A172 (cell line): Measurements from ENCODE around the gene MAML3. TPM values are rescaled to one million over a fixed set of nuclear protein-coding genes. Genes with fewer than 3 reads are reported as not detected.

Source experiments
- DNase-seq: peaks from one replicate; pipeline ENCODE4 v3.0.0-alpha.2; 2015; ENCODE audit warnings: low spot score
- total RNA-seq: library from RNA; depleted of rRNA; stranded (reverse); fragments of >200 nt; shearing (Covaris generic); gene quantifications from 2 replicates; pipeline ENCODE4 v1.2.3, GENCODE V29; 2014

Gene MAML3
- total RNA-seq, 1 experiment from 2014 or later = 0.07 TPM

GRCh38 chr4:140003876-140004548, 150.0 kb downstream of the MAML3 start:
- DNase-seq = no peak

GRCh38 chr4:140000232-140000631, 153.8 kb downstream of the MAML3 start:
- DNase-seq = no peak

GRCh38 chr4:139988863-139989765, 164.9 kb downstream of the MAML3 start:
- DNase-seq = peak; percentile 94

DNA sequence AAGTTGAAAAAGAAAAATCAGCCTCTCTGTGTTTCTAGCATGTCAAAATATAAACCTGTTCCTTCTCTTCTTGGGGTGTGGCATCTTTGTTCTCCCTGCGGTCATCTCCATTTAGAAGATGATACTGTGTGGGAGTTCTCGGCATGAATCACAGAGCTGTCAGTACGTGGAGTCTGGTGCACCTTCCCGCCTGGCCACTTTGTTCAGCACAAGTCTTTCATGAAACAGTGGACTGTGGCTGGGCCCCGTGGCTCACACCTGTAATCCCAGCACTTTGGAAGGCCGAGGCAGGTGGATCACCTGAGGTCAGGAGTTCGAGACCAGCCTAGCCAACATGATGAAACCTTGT, 166.5 kb downstream of the MAML3 start:
- DNase-seq = no peak

DNA sequence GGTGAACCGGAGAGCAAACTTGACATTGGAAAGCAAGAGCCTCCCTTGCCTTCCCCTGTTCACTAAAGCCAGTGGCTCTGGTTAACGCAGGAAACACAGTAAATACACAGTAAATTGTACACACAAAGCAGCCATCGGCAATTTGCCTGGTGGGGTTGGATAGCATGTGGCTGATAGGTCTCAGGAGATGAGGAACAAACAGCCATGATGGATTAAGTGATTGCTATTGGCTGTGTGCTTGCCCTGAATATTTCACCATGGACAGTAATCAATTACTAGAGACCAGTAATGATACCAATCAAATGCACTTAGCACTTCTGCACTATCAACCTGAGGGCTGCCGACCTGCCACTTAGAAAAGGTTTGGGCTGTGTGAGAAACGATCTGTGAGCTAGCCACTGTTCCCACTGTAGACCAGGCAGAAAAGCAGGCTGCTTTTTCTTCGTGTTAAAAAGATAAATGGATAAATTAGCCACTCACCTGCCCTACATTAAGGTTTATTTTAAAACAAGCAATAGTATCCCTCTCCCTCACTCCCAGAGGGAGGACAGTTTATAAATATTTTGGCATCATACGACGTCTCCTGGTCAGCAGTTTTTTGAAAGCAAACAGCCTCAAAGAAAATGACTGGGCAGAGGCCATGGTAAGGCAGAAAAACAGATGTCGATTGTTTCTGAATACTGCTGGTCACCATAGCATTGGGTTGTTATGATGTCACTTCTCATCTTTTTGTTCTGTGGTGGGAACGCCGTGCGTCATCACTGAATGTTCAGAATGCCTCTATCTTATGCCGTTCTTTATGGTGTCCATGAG, 167.1 kb downstream of the MAML3 start:
- no peak for DNase-seq

GRCh38 chr4:139986106-139986505, 167.9 kb downstream of the MAML3 start:
- no peak for DNase-seq

DNA sequence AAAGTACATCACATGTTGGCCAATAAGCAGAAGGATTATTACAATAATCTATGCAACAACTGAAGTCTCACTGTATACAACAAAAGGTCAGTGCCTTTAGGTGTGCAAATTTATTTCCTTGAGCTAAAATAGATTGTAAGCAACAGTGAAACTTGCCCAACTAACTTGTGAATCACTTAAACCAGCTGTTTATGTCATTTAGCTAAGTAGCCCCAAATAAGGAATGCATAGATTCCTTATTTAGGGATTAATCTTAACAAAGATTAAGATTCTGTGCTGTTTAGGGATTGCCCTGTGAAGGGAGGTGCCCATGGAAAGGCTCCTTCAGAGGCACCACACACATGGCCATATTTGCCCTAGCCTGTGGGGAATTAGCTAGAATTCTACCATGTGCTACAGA, 168.6 kb downstream of the MAML3 start:
- no peak for DNase-seq

GRCh38 chr4:139984471-139984870, 169.5 kb downstream of the MAML3 start:
- no peak for DNase-seq

DNA sequence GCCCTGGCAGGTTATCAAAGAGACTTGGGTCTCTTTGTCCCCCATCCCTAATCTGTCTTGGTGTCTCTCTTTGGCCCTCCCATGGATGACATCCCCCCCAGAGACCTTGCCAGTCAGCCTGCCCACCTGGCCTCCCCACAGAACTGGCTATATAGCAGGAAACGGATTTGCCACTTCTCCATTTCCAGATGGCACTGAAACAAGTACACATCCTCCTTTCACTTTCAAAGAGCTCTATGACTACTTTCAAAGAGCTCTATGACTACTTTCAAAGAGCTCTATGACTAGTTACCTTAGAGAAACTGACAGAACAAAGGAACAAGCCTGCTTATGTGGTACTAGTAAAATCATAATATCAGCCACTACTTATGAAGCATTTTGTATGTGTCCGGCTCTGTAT, 175.3 kb downstream of the MAML3 start:
- DNase-seq = no peak

DNA sequence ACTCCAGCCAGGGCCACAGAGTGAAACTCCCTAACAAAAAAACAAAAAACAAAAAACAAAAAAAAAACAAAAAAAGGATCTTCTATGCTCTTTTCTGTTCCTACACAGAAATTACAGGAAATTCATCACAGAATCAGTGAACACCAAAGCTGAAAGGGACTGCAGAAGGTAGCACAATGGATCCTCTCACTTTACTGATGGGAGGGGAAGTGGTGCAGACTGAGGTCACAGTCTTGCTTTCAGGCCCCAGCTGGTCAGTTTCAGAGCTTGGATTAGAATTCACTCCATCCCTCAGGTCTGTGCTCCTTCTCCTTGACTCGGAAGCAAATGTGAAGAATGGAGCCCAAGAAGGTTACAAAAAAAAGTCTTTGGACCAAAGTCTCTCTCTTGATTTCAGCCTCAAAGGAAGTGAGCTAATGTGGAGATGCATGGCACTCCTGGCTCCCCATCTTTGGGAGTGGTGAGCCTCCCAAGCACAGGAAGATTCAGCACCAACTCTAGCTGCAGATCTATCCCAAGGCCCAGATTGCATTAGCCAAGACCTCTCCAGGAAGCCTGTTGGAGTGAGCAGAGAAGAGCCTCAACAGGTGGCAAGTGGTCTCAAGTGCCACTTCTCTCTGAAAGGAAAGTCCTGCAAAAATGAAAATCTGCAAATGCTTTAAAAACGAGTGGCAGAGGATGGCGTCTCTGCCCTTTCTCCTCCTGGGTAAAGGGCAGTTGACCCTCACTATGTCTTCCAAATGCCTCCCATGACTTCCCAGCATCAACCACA, 176.0 kb downstream of the MAML3 start:
- DNase-seq = no peak

- DNase-seq = no peak
Observed at GRCh38 chr4:139975830-139976272, 178.1 kb downstream of the MAML3 start.

DNA sequence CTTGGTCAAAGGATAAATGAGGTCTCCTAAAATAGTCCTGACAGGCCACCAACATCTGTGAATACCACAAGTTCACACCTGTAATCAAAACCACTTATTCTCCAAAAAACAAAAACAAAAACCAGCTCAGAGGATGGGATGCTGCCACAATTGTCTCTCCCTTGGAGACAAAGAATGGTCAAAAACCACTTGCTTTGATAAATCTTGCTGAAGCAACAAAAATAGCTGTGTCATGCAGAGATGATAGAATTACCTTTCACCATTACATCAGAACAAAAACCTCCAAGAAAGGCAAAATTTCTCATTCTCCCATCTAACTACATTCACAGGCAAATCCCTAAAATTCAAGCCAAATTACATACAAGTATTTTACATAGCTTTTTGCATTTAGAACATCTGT, 180.4 kb downstream of the MAML3 start:
- no peak for DNase-seq

GRCh38 chr4:139973015-139973414, 181.0 kb downstream of the MAML3 start:
- peak; percentile 73 for DNase-seq

DNA sequence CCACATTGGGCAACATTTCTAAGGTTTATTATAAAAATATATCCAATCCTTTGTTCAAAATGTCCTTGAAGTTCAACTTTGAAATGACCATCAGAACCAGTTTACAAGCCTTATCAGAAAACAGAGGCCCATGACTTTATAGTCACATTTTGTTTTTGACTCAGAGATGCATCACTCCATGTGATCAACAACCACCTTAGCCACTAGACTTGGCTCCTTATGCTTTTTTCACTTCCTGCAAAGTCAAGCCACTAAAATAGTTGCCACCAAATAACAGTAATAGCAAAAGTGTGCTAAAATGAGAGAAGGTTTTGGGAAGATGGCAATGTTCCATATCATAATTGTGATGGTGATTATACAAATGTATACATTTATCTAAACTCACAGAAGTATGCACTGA, 181.7 kb downstream of the MAML3 start:
- peak; percentile 23 for DNase-seq

DNA sequence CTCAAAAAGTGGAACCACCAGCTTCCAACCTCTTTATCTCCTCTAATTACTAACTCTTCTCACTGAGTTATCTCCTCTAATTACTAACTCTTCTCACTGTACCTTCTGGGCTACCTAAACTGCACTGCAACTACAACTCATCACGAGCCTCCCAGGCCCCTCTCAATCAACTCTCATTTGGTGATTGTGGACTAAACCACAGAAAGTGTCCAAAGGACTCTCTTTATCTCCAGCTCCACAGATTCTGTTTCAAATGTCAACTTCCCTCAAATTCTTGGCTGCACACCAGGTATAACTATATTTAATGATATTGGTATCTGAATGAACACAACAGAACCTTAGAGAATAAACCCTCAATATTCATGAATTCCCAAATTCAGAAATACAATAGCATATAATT, 182.9 kb downstream of the MAML3 start:
- no peak for DNase-seq

DNA sequence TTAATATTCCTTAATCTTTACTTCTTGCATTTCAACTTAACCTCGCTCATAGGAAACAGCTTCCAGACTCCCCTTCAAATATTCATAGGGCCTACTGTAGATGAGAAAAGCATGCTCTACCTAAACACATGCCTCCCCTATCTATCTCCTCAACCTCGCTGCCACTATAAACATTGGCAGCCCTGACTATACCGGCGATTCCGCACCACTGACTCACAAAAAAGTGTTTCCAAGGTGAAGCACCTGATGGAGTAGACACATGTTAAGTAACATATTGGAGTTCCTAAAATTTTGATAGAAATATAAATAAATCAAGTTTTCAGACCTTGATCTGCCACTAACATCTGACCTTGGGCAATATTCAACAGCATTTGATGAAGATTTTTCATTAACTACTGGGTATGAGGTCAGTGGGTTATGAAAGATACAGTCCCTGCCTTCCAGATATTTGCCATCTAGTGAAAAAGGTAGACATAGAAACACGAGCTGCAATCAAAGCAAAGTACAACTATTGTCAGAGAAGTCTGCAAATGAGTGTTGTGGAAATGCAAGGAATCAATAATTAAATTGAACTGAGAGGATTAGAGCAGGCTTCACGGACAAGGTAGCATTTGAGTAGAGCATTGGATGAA, 184.2 kb downstream of the MAML3 start:
- DNase-seq = no peak

DNA sequence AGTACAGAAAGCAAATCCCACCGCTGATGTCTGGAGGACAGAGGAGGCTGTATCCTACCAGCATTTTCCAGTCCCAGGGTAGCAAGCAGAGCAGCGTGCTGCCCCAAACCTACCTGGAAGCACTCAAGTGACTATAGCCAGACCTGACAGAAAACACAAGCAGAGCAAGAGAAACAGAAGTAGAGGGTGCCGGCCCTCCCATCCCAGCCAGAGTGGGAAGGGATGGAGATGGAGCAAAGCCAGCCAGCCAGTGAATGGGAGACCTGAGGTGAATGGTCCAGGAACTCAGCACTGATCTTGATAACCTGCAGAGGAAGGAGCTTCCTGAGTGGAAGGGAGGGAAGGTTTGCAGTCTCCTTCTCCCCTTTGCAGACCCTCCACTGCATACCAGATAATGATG, 185.2 kb downstream of the MAML3 start:
- DNase-seq = no peak

DNA sequence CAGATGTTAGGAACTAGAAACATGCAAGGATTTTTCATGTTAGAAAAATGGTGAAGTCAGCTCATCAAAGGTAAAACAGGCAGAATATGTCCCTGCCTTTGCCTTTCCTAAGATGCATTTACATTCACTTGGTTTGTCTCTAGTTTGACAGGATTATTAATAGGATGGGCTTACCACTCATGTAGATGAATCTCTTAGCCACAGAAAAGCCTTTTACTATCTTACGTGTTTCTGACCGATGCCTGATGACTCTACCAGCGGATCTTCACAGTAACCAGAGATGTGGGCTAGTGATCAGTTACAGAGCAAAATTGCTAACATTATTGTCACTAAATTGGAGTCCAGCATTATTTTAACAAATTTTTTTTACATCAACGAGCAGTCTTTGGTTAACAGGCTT, 187.6 kb downstream of the MAML3 start:
- no peak for DNase-seq

DNA sequence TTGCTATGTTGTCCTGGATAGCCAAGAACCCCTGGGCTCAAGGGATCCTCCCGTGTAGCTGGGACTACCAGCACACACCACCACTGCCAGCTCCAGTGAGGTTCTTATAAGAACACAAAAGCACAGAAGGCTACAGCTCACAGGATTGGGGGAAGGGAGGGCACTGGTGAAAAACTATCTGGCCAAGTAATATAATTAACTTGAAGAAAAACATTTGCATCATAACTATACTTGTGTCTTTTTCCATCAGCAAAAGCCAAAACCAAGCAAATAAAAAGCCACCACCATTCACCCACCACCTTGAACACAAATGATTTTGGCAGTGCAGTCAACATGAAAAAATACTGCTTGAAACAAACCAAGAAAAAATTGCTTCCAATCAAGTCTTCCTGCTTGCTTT, 188.2 kb downstream of the MAML3 start:
- DNase-seq = no peak

GRCh38 chr4:139963708-139964107, 190.3 kb downstream of the MAML3 start:
- DNase-seq = no peak

- DNase-seq = no peak
Observed at GRCh38 chr4:139962130-139962684, 191.8 kb downstream of the MAML3 start.
